Right cardiac atrium (tissue), 5 donors: ENCODE measurements around the gene TK1. TPM values are rescaled to one million over a fixed set of nuclear protein-coding genes. Genes with fewer than 3 reads are reported as not detected.

Experiments used
- ATAC-seq, 2 donors: fragments of 200-7000 bp; cut with Tn5 transposase; one replicate each; pipeline versions ENCODE4 v1.8.0 to v1.9.1; 2020; ENCODE audit warnings: moderate library complexity in 2 of 2, mild to moderate bottlenecking in 1 of 2
- DNase-seq, 3 donors: peaks; one replicate each; pipeline ENCODE4 v3.0.0-alpha.2; 2020
- H3K27ac ChIP-seq: one replicate; pipeline ENCODE4 v1.5.1; 2013; ENCODE audit warnings: mild to moderate bottlenecking, low read length, control low read depth, moderate library complexity
- H3K27me3 ChIP-seq: one replicate; pipeline ENCODE4 v1.6.1; 2013; ENCODE audit not compliant: control insufficient read depth, insufficient read depth
- H3K4me1 ChIP-seq: one replicate; pipeline ENCODE4 v1.6.1; 2013; ENCODE audit warnings: low read length; ENCODE audit not compliant: control insufficient read depth, insufficient read depth
- H3K4me3 ChIP-seq: one replicate; pipeline ENCODE4 v1.5.1; 2013; ENCODE audit warnings: low read length, control low read depth
- H3K9me3 ChIP-seq: one replicate; pipeline ENCODE4 v1.6.1; 2013; ENCODE audit warnings: low read length; ENCODE audit not compliant: control insufficient read depth
- WGBS: extraction: QIAGEN DNeasy Blood & Tissue Kit; methylation state at CpG from one replicate; pipeline ENCODE4 v1.1.7; 2013; 5-methylcytosine and 5-hydroxymethylcytosine counted together
- intact Hi-C, 4 donors: fragments of 100-400 bp; cut with DNase I; formaldehyde crosslinking; loops; one replicate each; pipeline versions ENCODE4 v1.11.0 to v1.14.0; 2022 to 2023
- polyA plus RNA-seq: library from polyadenylated mRNA; stranded (reverse); fragments of 200-250 nt; gene quantifications from one replicate; pipeline ENCODE4 v1.2.3, GENCODE V29; 2013
- total RNA-seq, 4 donors: library from RNA; stranded (reverse); fragmentation: NEBNext Ultra II Directional; extraction: Animal tissue kit (Norgen Biotek cat#: 25700); gene quantifications; one replicate each; pipeline ENCODE4 v1.2.1, GENCODE V29; 2021
- donor health status: healthy with polysubstance abuse.
- donor health status: DM: no; HTN: yes; CAD: no.
- donor health status: DM: no; HTN: no; CAD: no.
- donor health status: DM: no; HTN: yes; CAD: no; lungs with severe emphysema.
- donor health status: DM: yes; HTN: yes; CAD: no.

Gene TK1
- total and polyA plus RNA-seq, 5 donors: 0.51 to 5.2 (median 1.2) TPM

DNA sequence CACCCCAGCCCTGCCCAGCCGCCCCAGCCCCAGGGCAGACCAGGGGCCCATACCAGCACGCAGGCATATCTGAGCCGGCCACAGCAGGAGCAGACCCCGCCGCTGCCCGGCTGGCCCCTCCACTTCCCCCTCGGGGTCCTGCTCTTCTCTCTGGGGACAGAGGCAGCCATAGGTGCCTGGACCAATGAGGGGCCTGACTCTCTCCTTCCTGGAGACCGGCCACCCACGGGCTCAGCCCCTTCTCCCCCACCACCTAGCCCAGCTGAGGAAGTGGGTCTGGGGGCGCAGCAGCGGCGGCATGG is 62.1 kb downstream of the TK1 start:
- H3K4me3 ChIP-seq: no peak overlapping the region
- 76% methylated on average over 12 of the region's 12 CpGs for WGBS
- H3K4me1 ChIP-seq: peaks cover 4% of the 10 kb centered on the region
- intact Hi-C loops: no loop called here
- H3K27me3 ChIP-seq: no peaks in the 10 kb centered on the region
- H3K9me3 ChIP-seq: no peaks in the 10 kb centered on the region
- no peak for ATAC-seq
- DNase-seq: peak in 1 of 3 donors; percentile 16
- no peak overlapping the region for H3K27ac ChIP-seq

Other genes with a start within 250 kb of the TK1 start
- gene TNRC6C, start 228.3 kb downstream of the TK1 start, total RNA-seq: 10 to 100 TPM; 23.1 to 32.8 (median 25.6) TPM
- 8.6 TPM for gene TNRC6C, start 228.3 kb downstream of the TK1 start, polyA plus RNA-seq
- 10 to 100 TPM; 27.9 to 45.4 (median 38.2) TPM for gene TMC6, start 58.3 kb downstream of the TK1 start, total RNA-seq
- gene TMC6, start 58.3 kb downstream of the TK1 start, polyA plus RNA-seq: 21.2 TPM
- gene TMC8, start 56.3 kb downstream of the TK1 start, total RNA-seq: 1 to 10 TPM; 2.6 to 3.9 (median 3.0) TPM
- gene TMC8, start 56.3 kb downstream of the TK1 start, polyA plus RNA-seq: 2.4 TPM
- gene C17orf99, start 40.7 kb downstream of the TK1 start, total RNA-seq: not detected
- not detected for gene C17orf99, start 40.7 kb downstream of the TK1 start, polyA plus RNA-seq
- 10 to 100 TPM; 81.9 to 92.2 (median 83.9) TPM for gene SYNGR2, start 18.5 kb downstream of the TK1 start, total RNA-seq
- 85.8 TPM for gene SYNGR2, start 18.5 kb downstream of the TK1 start, polyA plus RNA-seq
- 10 to 100 TPM; 17.5 to 53.3 (median 37.2) TPM for gene AFMID, start 310 bp upstream of the TK1 start, total RNA-seq
- gene AFMID, start 310 bp upstream of the TK1 start, polyA plus RNA-seq: 30.6 TPM
- gene BIRC5, start 27.2 kb upstream of the TK1 start, total RNA-seq: 1 to 10 TPM in 2 of 4 donors, under 1 TPM in 1, not detected in 1; 0.17 to 1.3 (median 1.1) TPM
- 0.29 TPM for gene BIRC5, start 27.2 kb upstream of the TK1 start, polyA plus RNA-seq
- not detected for gene TMEM235, start 44.6 kb upstream of the TK1 start, total RNA-seq
- gene TMEM235, start 44.6 kb upstream of the TK1 start, polyA plus RNA-seq: not detected
- gene SOCS3, start 173.0 kb upstream of the TK1 start, total RNA-seq: 10 to 100 TPM in 3 of 4 donors, 1 to 10 TPM in 1; 6.6 to 51.2 (median 11.6) TPM
- gene SOCS3, start 173.0 kb upstream of the TK1 start, polyA plus RNA-seq: 52.6 TPM
- 10 to 100 TPM; 20.2 to 22.2 (median 20.8) TPM for gene PGS1, start 191.6 kb upstream of the TK1 start, total RNA-seq
- gene PGS1, start 191.6 kb upstream of the TK1 start, polyA plus RNA-seq: 13.9 TPM